ENCODE measurements around the gene CD164L2.
"Not testable (repeated sequence)": the region's sequence is repeated elsewhere in the genome, so short reads cannot be mapped to it uniquely, and the experiment has no call there.

The CD164L2 gene

DNA sequence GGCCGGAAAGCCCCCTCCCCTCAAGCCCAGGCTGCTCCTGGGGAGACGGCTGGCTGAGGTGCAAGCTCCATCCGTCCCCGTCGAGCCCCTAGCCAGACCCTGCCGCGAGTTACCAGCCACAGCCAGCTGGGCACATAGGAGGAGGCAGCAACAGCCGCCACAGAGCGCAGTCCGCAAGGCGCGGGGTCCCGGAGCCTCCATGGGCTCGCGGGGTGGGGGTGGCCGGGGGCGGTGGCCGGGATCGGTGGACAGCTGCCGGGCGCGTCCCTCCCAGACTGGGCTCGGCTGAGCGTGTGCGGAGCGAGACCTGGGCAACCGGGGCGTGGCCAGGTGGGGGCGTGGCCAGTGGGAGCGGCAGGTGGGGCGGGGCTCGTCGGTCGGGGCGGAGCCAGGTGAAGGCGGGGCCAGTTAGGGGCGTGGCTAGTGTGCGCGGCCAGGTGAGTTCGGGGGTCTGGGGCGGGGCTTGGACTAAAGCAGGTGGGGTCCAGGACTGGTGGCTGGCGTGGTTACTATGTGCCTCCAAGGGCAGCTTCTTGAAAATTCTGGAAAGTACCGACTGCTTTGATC is at the start of gene CD164L2:
CD164L2 (minus strand) TSS at position 295 of the 567 bp plus-strand sequence; CDS start at position 201, 94 bp downstream.
- DNase-seq, result no peak

DNA sequence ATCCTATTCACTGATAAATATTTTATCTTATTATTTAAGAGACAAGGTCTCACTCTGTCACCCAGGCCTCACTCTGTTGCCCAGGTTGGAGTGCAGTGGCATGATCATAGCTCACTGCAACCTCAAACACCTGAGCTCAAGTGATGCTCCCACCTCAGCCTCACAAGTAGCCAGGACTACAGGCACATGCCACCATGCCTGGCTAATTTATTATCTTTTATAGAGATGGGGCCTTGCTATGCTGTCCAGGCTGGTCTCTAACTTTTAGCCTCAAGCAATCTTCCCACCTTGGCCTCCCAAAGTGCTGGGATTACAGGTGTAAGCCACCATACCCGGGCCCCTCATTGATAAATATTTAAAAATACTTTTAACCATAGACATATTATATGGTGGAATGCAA is 49.6 kb upstream of the CD164L2 start:
- not testable (repeated sequence) for DNase-seq

DNA sequence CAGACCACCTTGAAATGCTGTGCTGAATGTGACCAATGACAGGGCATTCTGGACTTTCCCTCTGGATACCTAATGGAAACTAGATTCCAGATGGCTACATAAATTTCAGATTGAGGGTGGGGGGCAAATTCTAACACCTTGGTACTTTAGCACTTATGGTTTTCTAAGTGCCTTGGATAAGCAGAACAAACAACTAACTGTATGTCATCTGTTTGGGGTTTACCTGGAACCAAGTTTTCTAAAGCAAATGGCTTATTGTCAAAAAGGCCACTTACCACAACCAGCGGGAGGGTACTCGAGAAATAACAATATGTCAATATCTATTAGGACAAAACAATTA is 48.4 kb upstream of the CD164L2 start:
- DNase-seq, result no peak

DNA sequence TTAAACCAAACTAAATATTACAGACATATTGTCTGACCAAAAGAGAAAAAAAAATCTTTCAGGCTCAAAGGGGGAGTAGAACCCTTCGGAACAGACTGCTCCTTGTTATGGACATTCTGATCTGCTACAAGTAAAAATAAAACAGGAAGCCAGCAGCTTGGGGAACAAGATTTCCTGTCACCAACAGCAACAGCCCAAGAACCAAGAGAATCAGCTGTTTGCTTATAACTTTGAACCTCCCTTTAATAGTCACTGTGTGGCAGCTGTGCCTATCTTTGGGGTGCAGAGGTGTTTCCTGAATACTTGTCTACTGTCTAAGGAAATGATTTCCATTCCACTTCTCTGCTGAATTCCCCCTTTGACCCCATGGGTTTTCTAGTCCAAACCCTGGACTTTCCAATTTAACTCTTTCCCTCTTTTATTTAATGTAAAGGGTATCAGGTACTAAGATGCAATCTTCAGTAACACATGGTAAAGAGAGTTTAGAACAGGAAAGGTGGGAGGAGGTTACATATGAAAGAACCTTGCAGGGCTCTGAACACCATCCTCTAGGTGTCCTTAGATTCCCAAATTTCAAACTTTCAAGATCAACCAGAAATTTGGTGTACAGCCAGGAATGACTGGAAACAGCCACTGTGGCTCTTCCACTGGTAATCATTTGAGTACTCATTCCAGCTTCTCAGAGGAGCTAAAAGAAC is 47.9 kb upstream of the CD164L2 start:
- no peak for DNase-seq

DNA sequence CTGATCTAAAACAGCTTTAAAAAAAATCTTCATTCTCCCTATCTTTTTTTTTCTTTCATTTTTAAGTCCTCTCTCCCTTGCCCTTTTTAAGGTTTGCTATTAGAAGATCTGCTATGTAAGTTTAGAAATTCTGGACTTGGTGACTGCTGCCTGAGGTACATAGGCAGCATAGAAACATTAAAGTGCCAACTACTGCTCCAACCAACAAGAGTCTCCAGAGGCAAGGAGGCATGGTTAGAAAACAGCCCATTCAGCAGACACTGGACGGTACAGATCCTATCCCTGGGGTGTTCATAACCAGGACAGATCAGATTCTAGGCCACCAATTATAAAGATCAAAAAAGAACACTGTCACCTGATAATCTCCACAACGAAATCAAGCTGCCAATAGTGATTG is 45.9 kb upstream of the CD164L2 start:
- no peak for DNase-seq

DNA sequence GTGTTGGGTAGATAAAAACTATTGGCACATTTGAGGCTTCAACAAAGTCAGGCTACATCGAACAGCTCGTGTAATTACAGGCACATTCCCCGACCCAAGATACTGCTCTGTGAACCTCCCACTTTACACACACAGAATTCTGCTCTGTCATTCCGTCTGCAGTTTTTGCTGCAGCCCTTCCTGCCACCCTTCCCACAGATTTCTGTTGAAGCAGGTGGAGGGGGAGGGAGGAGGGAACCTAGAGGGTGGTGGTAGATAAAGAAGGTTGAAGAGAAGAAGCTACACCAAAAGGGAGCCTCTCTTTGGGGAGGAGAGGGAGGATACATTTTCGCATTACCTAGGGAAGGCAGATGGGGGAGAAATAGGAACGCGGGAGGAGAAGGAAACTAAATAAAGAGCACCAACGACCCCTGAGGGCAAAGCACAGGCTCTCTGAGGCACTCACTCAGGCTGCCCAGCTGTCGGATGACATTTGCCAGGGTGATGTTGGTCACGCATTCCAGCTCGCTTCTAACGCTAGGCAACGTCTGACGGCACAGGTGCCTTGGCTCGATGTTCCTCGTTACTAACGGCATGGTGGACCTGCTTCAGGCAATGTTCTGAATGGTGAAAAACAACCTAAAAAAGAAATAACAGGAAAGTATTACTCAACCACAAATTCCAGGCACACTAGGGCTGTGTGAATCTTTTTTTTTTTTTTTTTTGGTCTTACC is 45.3 kb upstream of the CD164L2 start:
- peak; percentile 21 for DNase-seq

DNA sequence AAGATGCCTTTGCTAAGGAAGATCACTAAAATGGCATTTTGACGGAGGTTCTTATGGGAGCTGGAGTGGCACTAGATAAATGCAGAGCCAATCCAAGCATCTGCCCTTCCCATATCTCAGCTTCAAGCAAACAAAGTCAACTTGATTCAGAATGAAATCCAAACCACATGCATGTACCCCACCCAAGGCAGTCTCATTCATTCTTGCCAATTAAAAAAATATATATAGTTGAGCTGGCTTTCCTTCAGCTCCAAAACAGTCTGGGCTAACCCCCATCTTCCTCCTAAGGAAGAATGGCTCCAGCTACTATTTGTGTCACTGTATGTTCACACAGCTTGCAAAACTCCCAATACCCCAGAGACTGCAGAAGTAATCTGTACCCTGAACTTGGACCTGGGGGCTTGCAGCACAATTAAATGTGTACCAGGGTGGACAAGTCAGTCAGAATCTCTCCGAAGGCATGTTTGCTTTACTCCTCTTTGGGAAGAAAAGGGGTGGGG is 44.7 kb upstream of the CD164L2 start:
- DNase-seq, result no peak

DNA sequence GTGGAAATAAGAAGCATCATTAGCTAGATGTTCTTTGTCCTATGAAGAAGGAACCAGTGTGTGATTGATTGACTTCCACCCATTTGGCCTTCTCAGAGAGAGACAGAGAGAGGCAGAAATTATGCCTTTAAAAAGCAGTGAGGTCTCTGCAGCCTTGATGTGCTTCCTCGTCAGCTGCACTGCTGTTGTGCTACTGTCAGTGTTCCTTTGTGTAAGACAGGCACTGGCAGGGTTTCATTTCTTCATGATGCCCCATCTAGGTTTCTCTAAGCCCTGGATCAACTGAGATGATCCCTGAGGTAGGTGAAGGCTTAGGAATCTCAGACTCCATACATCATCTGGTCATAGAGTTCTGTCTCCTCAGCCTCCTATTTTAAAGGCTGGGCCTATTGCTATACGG is 44.2 kb upstream of the CD164L2 start:
- DNase-seq, result no peak

DNA sequence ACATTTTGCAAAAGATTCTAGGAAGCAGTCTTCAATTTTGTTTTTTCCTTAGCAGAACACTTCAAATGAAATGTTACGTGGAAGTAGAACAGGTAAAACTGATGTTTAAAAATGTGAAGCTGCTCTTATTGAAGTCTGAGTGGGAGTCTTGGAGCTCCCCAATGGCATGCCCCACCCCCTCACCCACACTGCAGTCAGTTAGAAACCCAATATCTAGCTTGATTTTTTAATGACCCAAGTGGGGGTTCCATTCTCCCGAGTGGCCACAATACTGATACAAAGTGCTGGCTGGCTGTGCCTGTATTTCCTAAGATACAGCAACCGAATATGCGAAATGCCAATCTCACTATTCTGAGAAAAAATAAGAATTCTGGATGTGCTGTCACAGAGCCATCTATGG is 40.6 kb upstream of the CD164L2 start:
- no peak for DNase-seq

DNA sequence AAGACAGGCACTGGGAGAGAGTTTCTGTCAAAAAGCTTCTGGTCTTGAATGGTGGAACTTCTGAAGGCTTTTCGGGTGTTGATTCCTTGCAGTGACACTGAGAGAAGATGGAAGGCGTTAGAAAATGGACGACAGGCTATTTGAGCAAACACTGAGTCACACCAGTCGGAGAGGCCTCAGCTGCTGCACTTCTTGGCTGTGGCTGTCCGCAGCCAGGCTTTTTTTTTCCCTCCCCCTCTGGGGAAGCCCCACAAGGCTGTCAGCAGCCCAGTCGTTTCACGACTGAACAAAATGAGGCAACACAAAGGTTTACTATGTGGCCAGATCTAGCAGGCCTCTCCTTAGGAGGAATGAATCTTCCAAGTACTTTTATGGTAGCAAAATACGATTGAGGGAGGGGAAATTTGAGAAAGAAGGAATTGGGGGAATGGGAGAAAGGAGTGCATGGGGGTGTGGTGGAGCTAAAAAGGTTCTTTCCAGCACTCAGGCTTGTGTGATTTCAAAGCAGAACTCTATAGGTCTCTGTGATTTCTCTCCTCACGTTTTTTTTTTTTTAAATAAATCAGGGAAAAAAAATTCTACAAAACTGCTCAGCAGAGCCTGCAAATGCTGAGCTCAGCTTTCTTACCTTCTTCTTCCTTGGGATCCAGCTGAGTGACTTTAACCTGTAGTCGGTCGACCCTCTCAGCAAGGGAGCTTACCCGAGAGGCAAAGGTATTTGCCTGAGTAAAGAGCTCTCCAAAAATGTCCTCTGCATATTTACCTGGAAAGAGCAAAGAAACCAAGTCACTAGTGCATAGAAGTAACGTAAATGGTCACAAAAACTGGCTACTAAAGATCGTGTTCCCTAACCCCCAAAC is 35.4 kb upstream of the CD164L2 start:
- DNase-seq, result no peak

DNA sequence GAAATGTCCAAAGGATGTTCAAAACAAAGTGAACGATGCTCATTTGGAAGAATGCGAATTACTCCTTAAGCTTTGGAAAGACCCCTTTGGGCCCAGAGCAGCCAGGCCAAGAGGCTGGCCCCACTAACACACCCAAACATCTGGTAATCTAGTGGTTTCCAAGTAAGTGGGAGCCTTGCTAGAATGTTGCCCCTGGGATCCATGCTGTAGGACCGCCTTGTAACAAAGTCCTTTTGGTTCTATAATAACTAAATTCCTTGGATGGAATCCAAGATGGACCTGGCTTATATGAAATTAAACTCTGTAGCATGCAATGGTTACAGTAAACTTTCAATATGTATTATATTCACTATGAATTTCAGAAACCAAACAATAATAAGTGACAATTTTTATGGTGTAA is 34.6 kb upstream of the CD164L2 start:
- no peak for DNase-seq

DNA sequence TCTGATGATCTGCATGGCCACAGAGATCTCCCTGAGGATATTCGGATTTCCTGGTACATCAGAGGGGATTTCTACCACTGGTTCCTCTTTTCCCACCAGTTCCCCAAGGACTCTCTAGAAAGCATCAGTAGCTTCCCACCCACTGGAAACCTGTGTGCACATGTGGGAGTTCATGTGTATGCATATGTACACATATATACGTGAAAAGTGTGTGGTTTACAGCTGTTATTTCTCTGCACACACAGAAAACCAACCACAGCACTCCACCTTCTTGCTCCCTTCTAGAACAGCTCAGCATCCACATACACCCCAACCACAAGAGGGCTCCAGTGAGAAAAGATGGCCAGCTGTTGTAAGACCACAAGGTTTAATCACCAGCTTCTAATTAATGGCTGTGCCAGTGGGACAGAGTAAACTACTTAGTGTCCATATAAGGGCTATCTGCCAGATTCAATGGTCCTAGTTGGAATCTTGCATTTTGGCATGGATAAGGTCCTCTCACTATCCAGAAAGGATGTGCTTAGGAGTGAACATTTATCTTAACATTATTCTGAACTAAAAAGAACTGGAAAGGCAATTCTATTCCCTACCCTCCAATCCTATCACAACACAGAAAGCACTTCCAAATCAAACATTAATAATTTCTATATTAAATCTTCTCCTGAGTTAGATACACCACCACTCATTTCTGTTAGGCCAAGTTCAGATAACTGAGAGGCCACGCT is 33.4 kb upstream of the CD164L2 start:
- DNase-seq, result peak; percentile 56

DNA sequence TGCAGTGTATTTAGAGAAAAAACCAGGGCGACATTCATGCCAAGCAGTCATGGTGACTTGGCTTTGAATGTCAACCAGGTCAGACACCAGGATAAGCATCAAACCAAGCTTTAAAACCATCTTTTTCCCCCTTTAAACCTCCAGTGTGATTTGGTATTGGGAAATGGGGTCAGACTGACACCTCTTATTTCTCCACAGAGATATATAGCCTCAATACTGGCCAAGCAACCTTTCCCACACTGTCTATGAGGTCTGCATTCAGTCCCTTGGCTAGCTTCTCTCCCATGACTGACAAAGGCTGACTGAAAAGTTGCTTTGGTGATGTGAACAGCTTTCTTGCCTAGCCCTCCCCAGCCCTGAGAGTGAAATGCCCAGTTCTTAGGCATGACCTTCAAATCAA is 31.0 kb upstream of the CD164L2 start:
- DNase-seq, result no peak

DNA sequence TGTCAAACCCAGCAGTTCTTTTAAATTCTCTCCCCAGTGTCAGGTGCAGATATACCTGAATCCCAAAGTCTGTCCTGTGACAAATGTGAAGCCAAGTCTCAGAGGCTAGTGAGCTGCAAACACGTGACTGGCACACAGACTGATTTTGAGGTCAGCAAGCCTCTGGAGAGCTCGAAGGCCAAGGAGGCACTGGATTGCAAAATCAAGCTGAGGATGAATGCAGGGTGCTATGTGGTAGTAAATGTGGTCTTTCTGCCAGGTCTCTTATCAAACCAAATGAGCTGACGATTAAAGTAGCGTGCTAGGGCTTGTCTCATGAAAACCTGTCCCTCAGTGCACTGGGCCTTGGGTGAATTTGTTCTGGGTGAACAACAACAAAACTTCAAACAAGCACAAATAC is 29.9 kb upstream of the CD164L2 start:
- no peak for DNase-seq

DNA sequence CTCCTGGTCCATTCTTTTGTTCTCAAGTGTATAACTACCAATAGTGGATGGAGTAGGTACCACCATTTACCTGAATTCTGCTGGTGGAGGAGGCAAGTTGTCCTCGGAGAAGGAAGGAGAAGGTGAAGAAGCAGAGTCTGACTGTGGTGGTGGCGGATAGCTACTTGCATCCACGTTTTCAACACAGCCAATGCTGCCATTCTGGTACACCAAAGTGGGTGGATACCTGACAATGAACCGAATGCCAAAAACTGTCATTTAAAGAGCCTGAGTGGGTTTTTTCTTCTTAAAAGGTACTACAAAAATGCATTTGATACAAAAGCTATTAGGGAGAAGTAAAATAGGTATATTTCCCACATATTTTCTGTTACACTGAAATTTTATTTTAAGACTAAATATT is 29.4 kb upstream of the CD164L2 start:
- no peak for DNase-seq

DNA sequence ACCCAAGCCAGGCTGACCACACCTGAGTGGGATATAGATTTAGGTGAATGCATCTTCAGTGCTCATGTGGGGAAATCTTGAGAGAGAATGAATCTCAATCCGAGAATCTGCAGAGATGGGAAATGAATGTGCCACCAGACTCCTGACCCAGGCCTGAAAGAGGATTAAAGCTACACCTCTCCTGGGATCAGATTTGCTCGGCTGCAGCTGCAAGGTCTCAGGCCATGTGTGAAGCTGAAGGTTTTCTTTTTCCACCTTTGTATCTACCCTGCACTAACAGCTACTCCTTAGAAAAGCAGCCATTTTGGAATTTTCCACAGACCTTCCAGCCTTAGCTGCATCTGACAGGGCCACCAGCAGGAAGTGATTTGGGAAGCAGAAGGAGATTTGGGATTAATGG is 27.6 kb upstream of the CD164L2 start:
- no peak for DNase-seq

DNA sequence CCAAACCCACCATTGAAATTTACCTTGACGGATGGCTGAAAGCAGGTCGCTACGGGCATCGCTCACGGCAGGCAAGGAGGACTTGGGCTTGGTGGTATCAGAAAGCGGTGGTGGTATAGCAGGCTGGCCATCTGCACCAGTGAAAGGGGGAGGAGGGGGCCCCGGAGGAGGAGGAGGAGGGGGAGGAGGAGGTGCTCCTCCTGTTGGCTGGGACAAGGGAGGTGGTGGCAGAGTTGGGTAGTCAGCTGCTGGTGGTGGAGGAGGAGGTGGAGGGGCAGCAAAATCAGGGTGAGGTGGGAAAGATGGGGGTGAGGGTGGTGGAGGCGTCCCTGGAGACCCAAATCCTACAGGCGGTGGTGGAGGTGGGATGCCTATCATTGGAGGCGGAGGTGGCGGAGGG is 26.5 kb upstream of the CD164L2 start:
- DNase-seq, result no peak

DNA sequence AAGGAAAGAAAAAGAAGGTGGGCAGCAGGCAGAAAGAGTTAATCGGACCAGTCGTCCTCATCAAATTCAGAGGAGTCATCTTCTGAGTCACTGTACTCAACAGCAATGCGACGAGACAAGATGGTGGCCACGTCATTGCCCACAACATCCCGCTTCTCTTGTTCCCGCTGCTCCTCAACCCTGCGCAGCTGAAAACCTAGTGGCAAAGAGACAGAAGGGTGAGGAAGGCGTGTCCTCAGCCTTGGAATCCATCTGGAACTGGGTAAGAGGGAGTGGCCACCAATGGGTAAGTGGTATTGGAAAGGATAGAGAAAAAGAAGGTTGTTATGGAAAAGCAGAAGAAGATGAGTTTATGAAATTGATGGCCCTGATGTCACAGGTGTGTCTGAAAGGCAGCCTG is 25.0 kb upstream of the CD164L2 start:
- no peak for DNase-seq

DNA sequence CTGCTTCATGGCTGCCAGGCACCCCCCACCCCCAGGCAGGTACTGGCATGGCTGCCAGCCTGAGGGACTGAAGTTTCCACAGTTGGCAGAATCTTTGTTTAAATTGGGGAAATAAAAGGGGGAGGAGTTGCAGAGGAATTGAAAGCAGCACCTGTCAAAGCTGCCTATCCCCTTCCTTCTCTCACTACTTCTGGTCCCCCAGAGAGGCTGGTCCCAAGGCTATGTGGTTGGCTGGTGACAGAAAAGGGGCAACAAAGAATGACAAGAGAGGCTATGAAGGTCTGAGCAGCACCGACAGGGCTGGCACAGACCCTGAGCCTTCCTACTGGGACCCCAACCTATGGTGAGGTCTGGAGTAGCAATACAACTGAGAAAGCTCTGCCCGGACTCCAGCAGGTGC is 23.7 kb upstream of the CD164L2 start:
- DNase-seq, result not testable (repeated sequence)

DNA sequence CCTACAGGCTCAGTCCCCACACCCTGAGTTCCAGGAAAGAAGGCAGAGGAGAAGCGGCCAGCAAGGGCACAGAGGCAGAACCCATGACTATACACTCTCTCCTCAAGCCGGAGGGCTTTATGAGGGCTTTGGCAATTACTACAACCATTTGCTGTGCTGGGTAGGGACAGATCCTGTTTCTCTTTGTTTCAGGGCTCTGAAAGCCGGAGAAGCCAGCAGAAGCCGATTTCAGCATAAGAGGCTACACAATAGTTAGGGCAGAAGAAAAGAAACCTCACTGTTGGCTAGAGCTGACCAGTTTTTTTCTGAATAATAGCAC is 23.2 kb upstream of the CD164L2 start:
- DNase-seq, result no peak

DNA sequence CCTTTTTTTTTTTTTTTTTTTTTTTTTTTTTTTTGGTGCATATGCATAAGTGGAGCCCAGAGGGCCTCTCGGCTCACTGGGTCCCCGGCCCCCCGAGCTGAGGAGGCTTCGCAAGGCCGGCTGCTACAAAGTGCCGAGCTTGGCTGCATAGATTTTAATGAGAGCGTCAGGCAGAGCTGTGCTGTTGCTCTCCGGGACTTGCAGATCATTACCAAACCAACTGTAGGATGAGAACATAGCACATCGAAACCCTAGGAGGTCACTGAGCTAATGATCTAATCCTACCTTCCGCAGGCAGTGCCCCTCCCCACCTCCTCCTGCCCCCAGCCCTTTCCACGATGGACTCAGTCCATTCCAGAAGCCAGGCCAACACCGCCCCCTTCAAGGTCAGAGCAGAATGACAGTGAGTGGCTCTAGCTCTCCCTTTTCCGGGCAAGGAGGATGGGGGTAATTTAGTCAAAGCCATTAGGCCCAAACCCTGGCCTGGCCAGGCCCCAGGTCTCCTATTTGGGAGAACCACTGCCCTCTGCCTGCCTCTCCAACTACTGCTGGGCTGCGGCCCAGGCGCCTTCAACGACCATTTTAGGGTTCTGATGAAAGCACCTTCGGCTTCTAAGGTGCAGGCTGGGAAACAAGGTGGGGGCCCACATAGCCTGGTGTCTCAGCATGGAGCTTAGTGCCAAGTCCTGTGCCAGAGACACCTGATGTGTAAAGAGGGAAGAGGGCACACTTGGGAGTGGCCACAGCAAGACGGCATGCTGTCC is 22.6 kb upstream of the CD164L2 start:
- not testable (repeated sequence) for DNase-seq

DNA sequence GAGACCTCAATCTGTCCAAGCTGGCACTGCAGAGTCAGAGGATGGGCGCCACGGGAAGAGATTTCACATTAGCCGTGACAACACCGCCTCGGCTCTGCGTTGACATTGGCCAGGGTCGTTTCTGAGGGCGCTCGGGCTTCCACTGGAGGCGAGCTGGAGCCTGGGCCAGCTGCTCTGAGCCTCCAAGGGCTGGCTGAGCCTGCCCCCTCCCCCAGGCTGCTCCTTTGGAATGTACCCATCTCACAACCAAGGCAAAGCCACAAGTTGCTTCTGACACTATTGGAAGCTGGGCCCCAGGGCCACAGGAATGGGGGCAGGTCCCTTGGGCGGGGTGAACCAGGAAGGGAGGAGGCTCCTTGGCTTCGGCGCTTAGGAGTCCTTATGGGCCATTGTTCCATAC is 21.9 kb upstream of the CD164L2 start:
- no peak for DNase-seq

Data from NCI-H510A treated with DMSO at 0.1 percent for 48 hours (cell line).